Thyroid gland (tissue), 4 donors: ENCODE measurements around the gene MSX1. TPM values are rescaled to one million over a fixed set of nuclear protein-coding genes. Genes with fewer than 3 reads are reported as not detected.

Experiments used
- DNase-seq, 2 donors: peaks; one replicate each; pipeline ENCODE4 v3.0.0-alpha.2; 2019
- H3K27ac ChIP-seq, 3 donors: fragments of 200-600 bp; sonication (generic); 1 replicate in 2 of 3; 2 replicates in 1 of 3; pipeline ENCODE4 v1.5.1; 2016 to 2019; ENCODE audit warnings: mild to moderate bottlenecking in 1 of 3, moderate library complexity in 1 of 3
- H3K27me3 ChIP-seq: fragments of 200-600 bp; sonication (generic); one replicate; pipeline ENCODE4 v1.5.1; 2019
- H3K36me3 ChIP-seq, 2 donors: fragments of 200-600 bp; sonication (generic); one replicate each; pipeline ENCODE4 v1.5.1; 2016 to 2019
- H3K4me1 ChIP-seq, 2 donors: fragments of 200-600 bp; sonication (generic); one replicate each; pipeline ENCODE4 v1.5.1; 2017 to 2019
- H3K4me3 ChIP-seq, 3 donors: fragments of 200-600 bp; sonication (generic); replicated peaks in 1 of 3; 1 replicate in 2 of 3; 2 replicates in 1 of 3; pipeline ENCODE4 v1.5.1; 2016; ENCODE audit warnings: mild to moderate bottlenecking in 1 of 3
- H3K9me3 ChIP-seq: fragments of 200-600 bp; sonication (generic); one replicate; pipeline ENCODE4 v1.5.1; 2017
- POLR2A ChIP-seq, 2 donors: fragments of 450-650 bp; IDR thresholded peaks; one replicate each; pipeline ENCODE4 v1.6.1; 2017; ENCODE audit warnings: antibody characterized with exemption in 2 of 2, mild to moderate bottlenecking in 2 of 2, moderate library complexity in 1 of 2
- WGBS, 2 donors: methylation state at CpG; one replicate each; pipeline ENCODE4 v1.1.5; 2017; 5-methylcytosine and 5-hydroxymethylcytosine counted together
- intact Hi-C: fragments of 100-400 bp; cut with DNase I; formaldehyde crosslinking; loops from one replicate; pipeline ENCODE4 v1.15.1; 2023
- total RNA-seq, 4 donors: library from RNA; depleted of rRNA; stranded (reverse); fragments of >200 nt; gene quantifications; one replicate each; pipeline ENCODE4 v1.2.3, GENCODE V29; 2016
- TF ChIP-seq, protein P1 (sequence below), 6 experiments: fragments of 200-600 bp in 3 of 6; fragments of 450-650 bp in 3 of 6; sonication (generic) in 3 of 6; IDR thresholded peaks; one replicate each; pipeline ENCODE4 v1.5.1; 2016 to 2019; ENCODE audit warnings: antibody characterized with exemption in 6 of 6, mild to moderate bottlenecking in 2 of 6, inconsistent platforms in 1 of 6, moderate library complexity in 1 of 6

MSX1 gene
- total RNA-seq, 4 donors from 2014 or later: 5.0 to 20.8 (median 12.9) TPM

DNA sequence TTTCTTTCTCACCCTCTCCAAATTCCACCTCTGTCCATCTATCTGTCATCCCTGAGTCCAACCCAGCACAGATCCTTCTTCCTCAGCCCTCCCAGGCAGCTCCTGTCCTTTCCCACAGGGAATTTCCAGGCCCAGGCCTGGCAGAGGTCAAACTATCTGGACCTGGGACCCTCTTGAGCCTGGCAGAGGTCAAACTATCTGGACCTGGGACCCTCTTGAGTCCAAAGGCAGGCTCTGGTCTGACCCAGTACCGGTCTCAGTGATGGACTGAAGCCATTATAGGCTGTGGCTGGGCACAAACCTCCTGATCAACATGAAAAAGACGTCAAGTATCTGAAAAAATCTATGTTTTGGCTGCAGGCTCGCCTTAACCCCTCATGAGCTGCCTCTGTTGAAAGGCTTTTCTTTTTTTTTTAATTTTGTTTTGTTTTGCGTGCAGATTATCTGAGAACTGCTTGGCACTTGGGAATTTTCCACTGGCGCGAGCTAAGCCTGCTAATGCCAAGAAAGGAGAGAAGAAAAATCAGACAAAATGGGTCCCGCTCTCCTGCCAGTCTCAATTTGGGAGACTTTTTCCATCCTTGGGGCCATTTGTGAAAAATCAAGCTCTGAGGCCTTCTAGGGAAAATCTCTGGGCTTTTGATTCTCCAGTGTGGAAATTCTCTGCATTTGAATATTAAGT, 31.2 kb downstream of the MSX1 start:
- H3K27ac ChIP-seq: no peak overlapping the region
- intact Hi-C loops: no loop called here
- TF ChIP-seq POLR2A (IDR thresholded peaks at IDR 0.05): no peak
- TF ChIP-seq, protein P1, sequence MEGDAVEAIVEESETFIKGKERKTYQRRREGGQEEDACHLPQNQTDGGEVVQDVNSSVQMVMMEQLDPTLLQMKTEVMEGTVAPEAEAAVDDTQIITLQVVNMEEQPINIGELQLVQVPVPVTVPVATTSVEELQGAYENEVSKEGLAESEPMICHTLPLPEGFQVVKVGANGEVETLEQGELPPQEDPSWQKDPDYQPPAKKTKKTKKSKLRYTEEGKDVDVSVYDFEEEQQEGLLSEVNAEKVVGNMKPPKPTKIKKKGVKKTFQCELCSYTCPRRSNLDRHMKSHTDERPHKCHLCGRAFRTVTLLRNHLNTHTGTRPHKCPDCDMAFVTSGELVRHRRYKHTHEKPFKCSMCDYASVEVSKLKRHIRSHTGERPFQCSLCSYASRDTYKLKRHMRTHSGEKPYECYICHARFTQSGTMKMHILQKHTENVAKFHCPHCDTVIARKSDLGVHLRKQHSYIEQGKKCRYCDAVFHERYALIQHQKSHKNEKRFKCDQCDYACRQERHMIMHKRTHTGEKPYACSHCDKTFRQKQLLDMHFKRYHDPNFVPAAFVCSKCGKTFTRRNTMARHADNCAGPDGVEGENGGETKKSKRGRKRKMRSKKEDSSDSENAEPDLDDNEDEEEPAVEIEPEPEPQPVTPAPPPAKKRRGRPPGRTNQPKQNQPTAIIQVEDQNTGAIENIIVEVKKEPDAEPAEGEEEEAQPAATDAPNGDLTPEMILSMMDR (IDR thresholded peaks at IDR 0.05): no peak
- no peaks in the 10 kb centered on the region for H3K9me3 ChIP-seq
- no peaks in the 10 kb centered on the region for H3K4me1 ChIP-seq
- DNase-seq: no peak
- H3K4me3 ChIP-seq: no peak overlapping the region
- H3K27me3 ChIP-seq: no peaks in the 10 kb centered on the region
- H3K36me3 ChIP-seq: no peaks in the 10 kb centered on the region
- 62 to 64% methylated on average over 7 of the region's 7 CpGs for WGBS, 2 donors

DNA sequence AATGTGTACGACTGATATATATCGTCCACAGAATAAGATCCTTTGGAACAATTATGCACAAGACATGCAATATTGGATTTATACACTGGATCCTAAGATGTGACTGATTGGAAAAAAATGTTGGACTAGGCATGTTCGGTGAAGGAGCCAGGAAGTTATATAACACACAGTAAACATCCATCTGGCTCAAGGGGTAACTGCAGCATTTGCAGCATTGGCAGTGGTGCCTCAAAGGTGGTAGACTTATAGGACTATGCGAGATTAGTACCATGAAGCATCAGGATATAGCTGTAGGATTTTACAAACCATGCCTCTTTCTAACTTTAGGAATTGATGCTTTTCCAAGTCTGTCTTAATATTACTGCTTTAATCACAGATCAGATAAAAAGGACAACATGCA, 34.3 kb downstream of the MSX1 start:
- intact Hi-C loops: no loop called here
- TF ChIP-seq POLR2A (IDR thresholded peaks at IDR 0.05): no peak
- TF ChIP-seq, protein P1 (IDR thresholded peaks at IDR 0.05): no peak

DNA sequence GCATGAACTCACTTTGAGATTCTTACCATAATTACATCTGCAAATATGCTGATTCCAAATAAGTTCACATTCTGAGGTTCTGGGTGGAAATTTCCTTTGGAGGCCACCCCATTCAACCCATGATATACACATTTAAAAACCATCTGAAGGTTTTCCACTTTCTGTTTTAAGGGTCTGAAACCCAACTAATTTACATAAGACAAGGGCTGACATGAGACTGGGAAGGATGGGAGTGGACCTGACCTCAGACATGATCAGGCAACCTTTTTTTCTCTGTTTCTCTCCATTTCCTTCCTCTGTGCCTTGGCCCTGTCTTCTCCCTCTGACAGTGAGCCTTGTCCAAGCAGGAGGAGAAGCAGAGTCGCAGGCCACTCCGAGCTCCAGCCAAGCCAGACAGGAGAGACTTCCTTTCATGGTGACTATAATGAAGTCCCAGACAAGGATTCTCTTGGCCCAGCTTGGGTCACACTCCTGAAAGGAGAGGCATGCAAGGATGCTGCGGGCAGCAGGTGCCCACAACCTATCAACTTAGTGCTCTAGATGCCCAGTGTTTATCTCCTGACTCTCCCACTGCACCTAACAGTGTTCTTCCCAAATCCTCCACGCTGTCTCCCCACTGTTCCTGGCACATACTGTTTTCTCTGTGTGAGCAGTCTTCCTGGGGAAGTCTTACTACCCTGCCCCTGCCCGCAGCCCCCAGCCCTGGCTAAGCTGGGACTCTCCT, 39.9 kb downstream of the MSX1 start:
- H3K9me3 ChIP-seq: no peaks in the 10 kb centered on the region
- no peaks in the 10 kb centered on the region for H3K4me1 ChIP-seq
- no peak for DNase-seq
- TF ChIP-seq POLR2A (IDR thresholded peaks at IDR 0.05): no peak
- TF ChIP-seq, protein P1 (IDR thresholded peaks at IDR 0.05): no peak
- no peak overlapping the region for H3K4me3 ChIP-seq
- no peaks in the 10 kb centered on the region for H3K27me3 ChIP-seq
- WGBS, 2 donors: 89 to 92% methylated on average over 5 of the region's 5 CpGs
- intact Hi-C loops: no loop called here
- H3K36me3 ChIP-seq: no peaks in the 10 kb centered on the region
- H3K27ac ChIP-seq: no peak overlapping the region

More for the DNA sequence above, 34.3 kb downstream of the MSX1 start:
- Histone ChIP-seq H3K36me3 (no peaks in the 10 kb centered on the region), H3K9me3 (no peaks in the 10 kb centered on the region), H3K27me3 (no peaks in the 10 kb centered on the region), H3K4me1 (no peaks in the 10 kb centered on the region), H3K27ac (no peak overlapping the region), H3K4me3 (no peak overlapping the region)
- DNase-seq: no peak
- 78 to 82% methylated on average over 4 of the region's 4 CpGs for WGBS, 2 donors

DNA sequence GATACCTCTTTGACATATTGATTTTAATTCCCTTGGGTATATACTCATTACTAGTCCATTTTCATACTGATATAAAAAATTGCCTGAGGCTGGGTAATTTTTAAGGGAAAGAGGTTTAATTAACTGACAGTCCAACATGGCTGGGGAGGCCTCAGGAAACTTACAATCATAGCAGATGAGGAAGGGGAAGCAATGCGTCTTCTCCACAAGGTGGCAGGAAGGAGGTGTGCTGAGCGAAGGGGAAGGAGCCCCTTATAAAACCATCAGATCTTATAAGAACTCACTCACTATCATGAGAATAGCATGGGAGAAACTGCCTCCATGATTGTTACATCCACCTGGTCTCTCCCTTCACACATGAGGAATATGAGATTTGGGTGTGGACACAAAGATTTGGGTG, 42.4 kb downstream of the MSX1 start:
- no peaks in the 10 kb centered on the region for H3K9me3 ChIP-seq
- intact Hi-C loops: no loop called here
- TF ChIP-seq, protein P1 (IDR thresholded peaks at IDR 0.05): no peak
- TF ChIP-seq POLR2A (IDR thresholded peaks at IDR 0.05): no peak
- no peak for DNase-seq
- no peak overlapping the region for H3K4me3 ChIP-seq
- WGBS, 2 donors: 41 to 58% methylated on average over 2 of the region's 2 CpGs
- H3K27me3 ChIP-seq: no peaks in the 10 kb centered on the region
- H3K36me3 ChIP-seq: no peaks in the 10 kb centered on the region
- no peaks in the 10 kb centered on the region for H3K4me1 ChIP-seq
- H3K27ac ChIP-seq: no peak overlapping the region

DNA sequence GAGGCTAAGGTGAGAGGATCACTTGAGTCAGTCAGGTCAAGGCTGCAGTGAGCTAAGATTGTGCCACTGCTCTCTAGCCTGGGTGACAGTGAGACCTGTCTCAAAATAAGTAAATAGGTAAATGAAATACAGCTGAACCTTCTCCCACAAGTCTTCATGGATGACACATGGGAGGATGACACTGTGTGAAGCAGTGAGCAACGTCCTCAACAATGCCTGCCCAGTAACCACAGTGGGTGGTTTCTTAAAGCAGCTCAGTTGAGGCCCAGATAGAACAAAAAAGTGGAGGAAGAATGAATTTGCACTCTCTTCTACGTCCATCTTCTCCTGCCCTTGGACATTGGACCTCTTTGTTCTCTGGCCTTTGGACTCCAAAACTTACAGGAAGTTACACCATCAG, 52.7 kb downstream of the MSX1 start:
- H3K4me3 ChIP-seq: no peak overlapping the region
- no peak for DNase-seq
- 50 to 64% methylated on average over 2 of the region's 2 CpGs for WGBS, 2 donors
- no peaks in the 10 kb centered on the region for H3K27me3 ChIP-seq
- H3K36me3 ChIP-seq: no peaks in the 10 kb centered on the region
- H3K27ac ChIP-seq: no peak overlapping the region
- no peak for TF ChIP-seq POLR2A (IDR thresholded peaks at IDR 0.05)
- TF ChIP-seq, protein P1 (IDR thresholded peaks at IDR 0.05): no peak
- H3K4me1 ChIP-seq: no peaks in the 10 kb centered on the region
- H3K9me3 ChIP-seq: no peaks in the 10 kb centered on the region
- intact Hi-C loops: no loop called here
